Panc1 (cell line): ENCODE data around the gene PCDHGA2.

ENCODE experiments used
- CTCF ChIP-seq: fragments of 450-650 bp; IDR thresholded peaks from 2 replicates; pipeline ENCODE4 v1.5.1; 2017; ENCODE audit warnings: mild to moderate bottlenecking
- POLR2AphosphoS5 ChIP-seq: IDR thresholded peaks from 2 replicates; pipeline ENCODE4 v1.6.1; 2012; ENCODE audit warnings: mild to moderate bottlenecking, low read depth, low read length, moderate library complexity
- SIN3A ChIP-seq: IDR thresholded peaks from 2 replicates; pipeline ENCODE4 v1.6.1; 2012; ENCODE audit warnings: low read depth, mild to moderate bottlenecking, low read length, moderate library complexity, borderline replicate concordance; ENCODE audit not compliant: insufficient read depth
- TF ChIP-seq, protein P1 (sequence below), 2 experiments: IDR thresholded peaks; 2 replicates each; pipeline ENCODE4 v1.6.1; 2011 to 2012; ENCODE audit warnings: low read depth in 2 of 2, control low read depth in 1 of 2, low read length in 1 of 2, mild to moderate bottlenecking in 1 of 2, moderate library complexity in 1 of 2; ENCODE audit not compliant: insufficient read depth in 1 of 2

GRCh38 chr5:141326088-141326854 is 12.3 kb upstream of the PCDHGA2 start:
- TF ChIP-seq, protein P1, sequence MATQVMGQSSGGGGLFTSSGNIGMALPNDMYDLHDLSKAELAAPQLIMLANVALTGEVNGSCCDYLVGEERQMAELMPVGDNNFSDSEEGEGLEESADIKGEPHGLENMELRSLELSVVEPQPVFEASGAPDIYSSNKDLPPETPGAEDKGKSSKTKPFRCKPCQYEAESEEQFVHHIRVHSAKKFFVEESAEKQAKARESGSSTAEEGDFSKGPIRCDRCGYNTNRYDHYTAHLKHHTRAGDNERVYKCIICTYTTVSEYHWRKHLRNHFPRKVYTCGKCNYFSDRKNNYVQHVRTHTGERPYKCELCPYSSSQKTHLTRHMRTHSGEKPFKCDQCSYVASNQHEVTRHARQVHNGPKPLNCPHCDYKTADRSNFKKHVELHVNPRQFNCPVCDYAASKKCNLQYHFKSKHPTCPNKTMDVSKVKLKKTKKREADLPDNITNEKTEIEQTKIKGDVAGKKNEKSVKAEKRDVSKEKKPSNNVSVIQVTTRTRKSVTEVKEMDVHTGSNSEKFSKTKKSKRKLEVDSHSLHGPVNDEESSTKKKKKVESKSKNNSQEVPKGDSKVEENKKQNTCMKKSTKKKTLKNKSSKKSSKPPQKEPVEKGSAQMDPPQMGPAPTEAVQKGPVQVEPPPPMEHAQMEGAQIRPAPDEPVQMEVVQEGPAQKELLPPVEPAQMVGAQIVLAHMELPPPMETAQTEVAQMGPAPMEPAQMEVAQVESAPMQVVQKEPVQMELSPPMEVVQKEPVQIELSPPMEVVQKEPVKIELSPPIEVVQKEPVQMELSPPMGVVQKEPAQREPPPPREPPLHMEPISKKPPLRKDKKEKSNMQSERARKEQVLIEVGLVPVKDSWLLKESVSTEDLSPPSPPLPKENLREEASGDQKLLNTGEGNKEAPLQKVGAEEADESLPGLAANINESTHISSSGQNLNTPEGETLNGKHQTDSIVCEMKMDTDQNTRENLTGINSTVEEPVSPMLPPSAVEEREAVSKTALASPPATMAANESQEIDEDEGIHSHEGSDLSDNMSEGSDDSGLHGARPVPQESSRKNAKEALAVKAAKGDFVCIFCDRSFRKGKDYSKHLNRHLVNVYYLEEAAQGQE (IDR thresholded peaks at IDR 0.05; ENCODE audit: insufficient read depth in 1 of 2, low read depth in 2 of 2, low read length in 1 of 2), result no peak
- no peak for TF ChIP-seq POLR2AphosphoS5
- TF ChIP-seq CTCF, result peak; percentile 82
- TF ChIP-seq SIN3A, result no peak
